Measurements from ENCODE around the gene TMEM135. TPM values are rescaled to one million over a fixed set of nuclear protein-coding genes. Genes with fewer than 3 reads are reported as not detected.
A peak's percentile ranks its signal among the peaks of the same experiment; 100 is the strongest.
"Not testable (repeated sequence)": the region's sequence is repeated elsewhere in the genome, so short reads cannot be mapped to it uniquely, and the experiment has no call there.

The TMEM135 gene
- total RNA-seq, result 17.2 TPM
- long read RNA-seq, transcript TMEM135-201 (15 exons, 2,433 nt), result major isoform, 40 of 48 reads
- long read RNA-seq, partial matches to known transcripts, result 0 of 48 reads
- long read RNA-seq, other reads (novel, unspliced or antisense), result 5 of 48 reads

DNA sequence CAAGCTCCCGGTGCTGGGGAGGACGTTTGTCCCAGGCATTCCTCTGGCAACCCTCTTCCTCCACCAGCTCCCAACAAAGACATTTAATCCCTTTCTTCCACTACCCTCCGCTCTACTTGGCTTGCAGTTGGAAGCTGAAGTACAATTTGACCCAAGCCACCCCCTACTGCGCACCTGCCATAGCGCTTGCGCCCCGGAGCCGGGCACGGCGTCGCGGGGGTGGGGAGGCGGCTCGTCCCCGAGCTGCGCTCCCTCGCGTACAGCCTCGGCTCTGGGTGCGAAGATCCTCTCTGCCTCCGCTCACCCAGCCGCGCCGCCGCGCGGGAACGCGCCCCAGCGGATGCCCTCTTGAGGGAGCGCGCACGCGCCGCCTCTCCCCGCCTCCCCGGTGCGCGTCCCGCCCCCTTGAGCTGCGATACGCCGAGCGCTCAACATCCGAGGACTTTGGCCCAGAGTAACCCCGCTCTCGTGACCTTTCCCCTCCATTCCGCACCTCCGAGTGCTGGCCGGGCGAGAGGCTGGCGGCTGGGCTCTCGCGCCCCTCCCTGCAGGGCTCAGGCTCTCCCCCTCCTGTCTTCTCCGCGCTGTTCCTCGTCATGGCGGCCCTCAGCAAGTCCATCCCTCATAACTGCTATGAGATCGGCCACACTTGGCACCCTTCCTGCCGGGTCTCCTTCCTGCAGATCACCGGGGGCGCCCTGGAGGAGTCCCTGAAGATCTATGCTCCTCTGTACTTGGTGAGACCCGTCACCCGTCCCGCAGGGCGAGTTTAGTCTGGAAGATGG lies at the start of gene TMEM135:
TMEM135 (plus strand) TSS at position 485 of the 785 bp plus-strand sequence; CDS start at position 597, 112 bp downstream.
- DNase-seq (peak; percentile 97), ATAC-seq (ENCODE audit: poor library complexity) (peak; percentile 98)
- intact Hi-C loops (cut with DNase I), result loop anchor here (5.0 kb wide), 1 partner anchor 80 kb away; the partner anchor contains the start of gene FZD4

DNA sequence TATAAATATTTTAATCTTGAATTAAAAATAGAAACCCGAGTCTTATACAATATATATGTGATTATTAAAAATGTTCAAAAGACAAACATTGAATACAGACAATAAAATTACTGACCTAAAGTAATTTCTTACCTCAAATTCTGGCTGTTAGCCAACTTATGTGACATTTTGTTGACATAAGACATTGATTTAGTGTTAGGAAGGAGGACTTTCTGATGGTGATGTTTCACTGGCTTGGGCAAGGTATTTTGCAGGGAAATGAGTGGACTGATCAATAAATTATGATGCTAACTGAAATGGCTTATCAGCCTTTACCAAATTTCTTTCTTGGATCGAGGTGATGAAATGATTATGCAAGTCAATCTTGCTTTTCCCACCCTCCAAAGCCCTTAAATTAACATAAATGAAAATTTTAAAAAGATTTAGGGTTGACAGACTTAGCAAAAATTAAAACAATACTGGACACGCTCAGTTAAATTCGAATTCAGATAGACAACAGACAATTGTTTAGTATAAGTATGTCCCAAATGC lies 49.3 kb upstream of the TMEM135 start:
- intact Hi-C loops (cut with DNase I), result no loop called here
- no peak for ATAC-seq (ENCODE audit: poor library complexity)

GRCh38 chr11:86990031-86990430 lies 47.7 kb upstream of the TMEM135 start:
- intact Hi-C loops (cut with DNase I), result no loop called here
- peak; percentile 31 for ATAC-seq (ENCODE audit: poor library complexity)

More for the DNA sequence above, 49.3 kb upstream of the TMEM135 start:
- DNase-seq, result no peak

DNA sequence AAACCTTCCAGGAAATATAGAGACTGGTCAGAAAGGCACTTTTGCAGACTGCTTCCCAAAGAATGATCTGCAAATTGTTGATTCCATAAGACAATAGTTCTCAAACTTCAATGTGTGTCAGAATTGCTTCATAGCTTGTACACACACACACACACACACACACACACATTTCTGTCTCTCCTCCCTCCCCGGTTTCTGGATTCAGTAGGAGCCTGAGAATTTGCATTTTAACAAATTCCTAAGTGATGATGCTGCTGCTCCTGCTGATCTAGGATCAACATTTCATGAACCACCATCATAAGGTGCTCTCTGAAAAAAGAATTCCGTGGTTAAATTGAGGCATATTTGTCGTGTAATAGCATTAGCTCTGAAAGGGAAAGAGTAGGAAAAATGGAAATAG lies 47.2 kb upstream of the TMEM135 start:
- ATAC-seq (ENCODE audit: poor library complexity), result peak; percentile 12
- intact Hi-C loops (cut with DNase I), result no loop called here
- DNase-seq, result no peak

More at GRCh38 chr11:86990031-86990430, 47.7 kb upstream of the TMEM135 start:
- no peak for DNase-seq

DNA sequence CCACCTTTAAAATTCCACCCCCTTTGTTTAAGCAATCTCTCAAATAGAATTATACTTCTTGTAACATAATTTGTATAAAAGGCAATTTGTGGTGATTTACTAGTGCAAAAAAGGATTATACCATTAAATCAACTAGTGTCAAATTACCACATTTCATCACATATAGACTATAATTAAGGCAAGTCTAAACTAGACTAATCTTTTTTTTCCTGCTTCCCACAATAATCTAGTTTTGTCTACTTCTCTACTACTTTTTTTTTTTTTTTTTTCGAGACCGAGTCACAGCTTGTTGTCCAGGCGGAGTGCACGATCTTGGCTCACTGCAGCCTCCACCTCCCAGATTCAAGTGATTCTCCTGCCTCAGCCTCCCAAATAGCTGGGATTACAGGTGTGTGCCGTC lies 46.4 kb upstream of the TMEM135 start:
- DNase-seq, result no peak
- intact Hi-C loops (cut with DNase I), result no loop called here
- no peak for ATAC-seq (ENCODE audit: poor library complexity)

- ATAC-seq (ENCODE audit: poor library complexity); DNase-seq; intact Hi-C loops (cut with DNase I): not testable (repeated sequence)
Measured at GRCh38 chr11:86992340-86992739, 45.4 kb upstream of the TMEM135 start.

DNA sequence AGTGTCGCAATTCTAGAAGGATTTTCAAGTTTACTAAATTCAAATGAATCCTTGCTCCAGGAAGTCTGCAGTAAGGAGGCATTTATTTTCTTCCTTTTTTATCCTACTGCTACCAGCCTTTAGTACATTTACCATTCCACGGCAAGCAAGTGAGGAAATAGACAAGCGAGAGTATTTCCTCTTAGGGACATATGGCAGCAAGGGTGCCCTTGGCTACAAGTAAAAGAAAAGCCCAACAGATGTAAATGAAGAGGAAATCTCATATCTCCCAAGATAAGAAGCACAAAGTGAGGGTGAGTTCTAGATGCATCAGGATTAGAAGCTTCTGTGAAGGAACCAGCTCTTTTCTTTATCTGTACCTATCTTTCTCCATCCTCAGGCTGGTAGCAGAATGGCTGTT lies 44.7 kb upstream of the TMEM135 start:
- intact Hi-C loops (cut with DNase I), result no loop called here
- ATAC-seq (ENCODE audit: poor library complexity), result no peak
- no peak for DNase-seq

- DNase-seq, result no peak
- intact Hi-C loops (cut with DNase I), result no loop called here
- ATAC-seq (ENCODE audit: poor library complexity), result no peak
Measured at GRCh38 chr11:86996953-86997570, 40.7 kb upstream of the TMEM135 start.

GRCh38 chr11:86999388-86999787 lies 38.3 kb upstream of the TMEM135 start:
- intact Hi-C loops (cut with DNase I), result no loop called here
- ATAC-seq (ENCODE audit: poor library complexity), result no peak
- no peak for DNase-seq

DNA sequence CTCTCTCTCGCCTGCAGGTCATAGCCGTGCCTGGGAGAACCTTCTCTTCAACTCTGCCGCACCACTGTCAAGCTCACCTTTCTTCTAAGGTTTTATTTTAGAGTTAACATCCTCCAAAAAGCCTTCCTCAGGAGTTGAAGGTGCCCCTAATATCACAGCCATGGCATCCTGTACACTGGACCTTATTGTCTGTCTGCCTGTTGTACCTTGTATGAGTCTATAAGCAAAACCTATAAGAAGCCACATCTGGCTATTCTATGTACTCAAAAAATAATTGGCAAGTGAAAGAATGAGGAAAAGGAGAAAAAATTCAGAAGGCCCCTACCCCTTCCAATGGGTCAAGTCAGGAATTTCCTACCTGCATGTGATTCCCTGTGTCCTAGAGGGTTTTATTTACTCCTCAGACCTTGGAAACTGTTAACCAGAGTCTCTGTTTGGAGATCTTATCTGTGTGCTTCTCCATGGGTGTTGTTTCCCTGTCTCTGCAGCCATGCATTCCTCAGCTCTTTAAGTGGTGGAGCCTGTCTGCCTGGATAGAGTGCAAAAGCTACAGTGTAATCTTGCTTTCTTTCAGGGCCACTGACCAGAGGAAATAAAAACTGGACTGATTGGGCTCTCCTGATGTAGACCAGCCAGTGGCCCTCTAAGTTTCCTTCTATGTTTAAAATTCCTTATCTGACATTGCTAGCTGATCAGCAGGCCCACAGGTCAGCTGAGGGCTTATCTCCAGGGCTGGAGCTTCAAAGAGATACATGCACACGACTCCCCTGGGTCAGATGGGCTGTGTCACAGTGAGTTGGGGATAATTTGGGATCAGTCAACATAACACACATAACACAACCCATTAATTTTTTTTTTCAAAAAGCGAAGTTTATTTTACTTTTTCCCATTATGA lies 37.6 kb upstream of the TMEM135 start:
- ATAC-seq (ENCODE audit: poor library complexity) (peak; percentile 82), DNase-seq (no peak)
- intact Hi-C loops (cut with DNase I), result no loop called here

DNA sequence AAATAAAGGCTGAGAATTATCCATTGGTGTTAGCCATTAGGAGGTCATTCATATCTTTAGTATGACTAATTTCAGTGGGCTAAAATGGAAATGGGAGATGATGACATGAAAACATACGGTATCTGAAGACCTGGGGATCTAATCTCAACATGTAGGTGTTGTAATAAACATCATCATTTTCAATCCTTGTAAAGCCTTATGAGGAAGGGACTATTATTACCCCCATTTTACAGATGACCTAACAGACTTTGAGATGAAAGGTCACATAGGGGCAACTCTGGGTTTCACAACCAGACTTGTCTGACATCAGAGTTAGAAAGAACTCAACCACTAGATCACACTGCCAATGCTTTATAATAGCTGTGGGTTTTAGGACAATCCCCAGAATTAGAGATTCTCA lies 34.8 kb upstream of the TMEM135 start:
- DNase-seq (no peak), ATAC-seq (ENCODE audit: poor library complexity) (no peak)
- intact Hi-C loops (cut with DNase I), result no loop called here

DNA sequence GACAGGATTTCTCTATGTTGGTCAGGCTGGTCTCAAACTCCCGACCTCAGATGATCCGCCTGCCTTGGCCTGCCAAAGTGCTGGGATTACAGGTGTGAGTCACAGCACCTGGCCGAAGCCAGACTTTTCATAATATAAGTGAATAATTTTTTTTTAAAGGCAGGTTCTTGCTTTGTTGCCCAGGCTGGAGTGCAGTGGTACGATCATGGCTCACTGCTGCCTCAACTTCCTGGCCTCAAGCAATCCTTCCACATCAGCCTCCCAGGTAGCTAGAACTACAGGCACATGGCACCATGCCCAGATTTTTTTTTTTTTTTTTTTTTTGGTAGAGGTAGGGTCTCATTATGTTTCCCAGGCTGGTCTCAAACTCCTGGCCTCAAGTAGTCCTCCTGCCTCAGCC lies 33.5 kb upstream of the TMEM135 start:
- intact Hi-C loops (cut with DNase I); ATAC-seq (ENCODE audit: poor library complexity); DNase-seq: not testable (repeated sequence)

GRCh38 chr11:87005569-87005921 lies 32.2 kb upstream of the TMEM135 start:
- DNase-seq, result no peak
- no peak for ATAC-seq (ENCODE audit: poor library complexity)
- intact Hi-C loops (cut with DNase I), result no loop called here

- no peak for DNase-seq
- intact Hi-C loops (cut with DNase I), result no loop called here
- ATAC-seq (ENCODE audit: poor library complexity), result no peak
Measured at GRCh38 chr11:87006035-87006434, 31.7 kb upstream of the TMEM135 start.

DNA sequence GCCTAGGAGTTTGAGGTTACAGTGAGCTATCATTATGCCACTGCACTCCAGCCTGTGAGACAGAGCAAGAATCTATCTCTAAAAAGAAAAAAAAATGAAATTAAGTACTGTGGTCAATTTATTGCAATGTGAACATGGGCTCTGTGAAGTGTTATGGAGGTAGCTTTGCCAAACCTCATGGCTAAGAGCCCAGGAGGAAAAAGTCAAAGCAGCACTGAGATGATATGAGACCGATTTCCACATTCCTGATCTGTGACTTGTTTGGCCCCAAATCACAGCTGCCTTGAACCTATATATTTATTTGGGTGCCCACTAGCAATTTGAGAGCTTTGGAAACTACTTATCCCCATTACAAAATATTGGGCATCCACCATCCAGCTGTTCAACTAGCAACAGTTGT lies 29.8 kb upstream of the TMEM135 start:
- intact Hi-C loops (cut with DNase I), result no loop called here
- ATAC-seq (ENCODE audit: poor library complexity) (no peak), DNase-seq (no peak)

GRCh38 chr11:87012089-87012488 lies 25.6 kb upstream of the TMEM135 start:
- intact Hi-C loops (cut with DNase I), result no loop called here
- DNase-seq, result no peak

DNA sequence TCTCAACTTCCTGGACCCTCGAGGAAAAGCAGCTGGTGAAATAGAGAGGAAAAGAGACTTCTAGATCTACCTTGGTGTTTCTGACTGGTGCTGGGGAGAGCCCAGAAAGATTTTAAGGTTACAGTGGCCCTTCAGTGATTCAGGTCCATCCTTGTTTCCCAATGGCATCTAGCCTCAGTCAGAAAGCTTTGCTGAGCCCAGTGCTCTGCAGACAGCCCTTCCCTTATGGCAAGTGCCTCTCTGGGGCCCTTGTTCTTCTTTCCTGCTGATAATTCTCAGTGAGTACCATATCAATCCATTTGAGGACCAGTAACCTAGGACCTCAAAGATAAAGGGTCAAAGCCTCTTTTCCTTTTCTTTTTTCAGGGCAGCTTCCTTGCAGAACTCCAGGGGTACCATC lies 25.1 kb upstream of the TMEM135 start:
- DNase-seq (no peak), ATAC-seq (ENCODE audit: poor library complexity) (no peak)
- intact Hi-C loops (cut with DNase I), result no loop called here

More at GRCh38 chr11:87012089-87012488, 25.6 kb upstream of the TMEM135 start:
- ATAC-seq (ENCODE audit: poor library complexity), result no peak

DNA sequence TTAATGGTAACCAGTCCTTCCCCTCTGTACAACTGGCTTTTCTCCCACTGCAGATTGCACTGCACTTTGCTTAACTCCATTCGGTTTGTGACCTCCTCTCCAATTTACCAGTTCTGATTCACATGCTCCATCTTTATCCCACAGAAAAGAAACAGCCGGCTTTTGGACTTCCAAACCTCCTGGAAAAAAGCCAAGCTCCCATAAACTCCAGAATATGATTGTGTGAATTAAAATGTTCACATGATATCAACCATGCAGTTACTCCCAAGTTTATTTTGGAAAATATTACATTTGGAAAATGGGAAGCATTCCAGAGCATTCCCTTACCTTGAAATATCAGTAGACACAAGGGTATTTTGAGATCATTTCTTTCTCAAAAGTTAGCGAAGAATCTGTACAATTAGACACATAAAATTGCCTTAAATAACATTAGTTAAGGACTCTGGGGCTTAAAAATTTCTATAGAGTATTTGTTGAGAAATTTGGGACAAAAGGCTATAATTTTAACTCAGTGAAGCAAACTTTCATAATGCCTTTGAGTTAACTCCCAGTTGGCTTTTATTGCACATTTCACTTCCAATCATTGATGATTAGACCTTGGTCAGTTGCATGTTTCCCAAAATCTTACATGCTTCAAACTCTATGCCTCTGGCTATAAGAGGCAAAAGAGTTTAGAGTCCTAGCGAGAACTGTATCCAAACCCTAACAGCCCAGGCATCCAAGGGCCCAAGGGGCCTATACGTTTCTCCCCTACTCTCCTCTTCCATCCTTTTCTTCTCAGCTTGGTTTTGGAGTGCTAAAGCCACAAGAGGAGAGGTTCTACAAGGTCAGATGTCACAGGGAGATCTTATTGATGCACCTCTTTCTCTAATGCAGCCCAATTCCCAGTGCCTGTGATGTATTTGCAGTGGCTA lies 23.6 kb upstream of the TMEM135 start:
- no peak for ATAC-seq (ENCODE audit: poor library complexity)
- no peak for DNase-seq
- intact Hi-C loops (cut with DNase I), result no loop called here
